NCI-H1092 (cell line): Measurements from ENCODE around the gene CAPSL.
"Not testable (repeated sequence)": the region's sequence is repeated elsewhere in the genome, so short reads cannot be mapped to it uniquely, and the experiment has no call there.

Source experiments
- DNase-seq: peaks from one replicate; lab custom pipeline; 2025; lab: John Stamatoyannopoulos, UW

The CAPSL gene

DNA sequence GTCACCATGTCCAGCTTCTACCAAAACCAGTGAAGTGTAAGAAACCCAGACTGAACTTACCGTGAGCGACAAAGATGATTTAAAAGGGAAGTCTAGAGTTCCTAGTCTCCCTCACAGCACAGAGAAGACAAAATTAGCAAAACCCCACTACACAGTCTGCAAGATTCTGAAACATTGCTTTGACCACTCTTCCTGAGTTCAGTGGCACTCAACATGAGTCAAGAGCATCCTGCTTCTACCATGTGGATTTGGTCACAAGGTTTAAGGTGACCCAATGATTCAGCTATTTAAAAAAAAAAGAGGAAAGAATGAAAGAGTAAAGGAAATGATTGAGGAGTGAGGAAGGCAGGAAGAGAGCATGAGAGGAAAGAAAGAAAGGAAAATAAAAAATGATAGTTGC is 62.0 kb downstream of the CAPSL start:
- DNase-seq: no peak

DNA sequence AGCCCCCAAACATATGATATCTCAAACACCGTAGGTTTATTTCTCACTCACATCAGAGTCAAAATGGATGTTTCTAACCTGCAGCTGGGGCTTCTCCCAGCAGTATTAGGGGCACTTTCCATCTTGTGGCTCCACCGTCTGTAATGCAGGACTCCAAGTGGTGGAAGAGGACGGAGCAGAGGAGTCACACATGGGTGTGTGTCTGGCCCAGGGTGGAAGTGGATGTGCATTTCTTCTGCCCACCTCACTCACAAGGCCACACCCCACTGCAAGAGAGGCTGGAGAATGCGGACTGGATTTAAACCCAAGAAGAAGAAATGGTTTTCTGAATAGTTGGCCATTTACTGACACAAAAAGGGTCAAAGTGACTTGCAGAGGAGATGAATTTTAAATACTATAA is 67.8 kb downstream of the CAPSL start:
- DNase-seq: no peak

DNA sequence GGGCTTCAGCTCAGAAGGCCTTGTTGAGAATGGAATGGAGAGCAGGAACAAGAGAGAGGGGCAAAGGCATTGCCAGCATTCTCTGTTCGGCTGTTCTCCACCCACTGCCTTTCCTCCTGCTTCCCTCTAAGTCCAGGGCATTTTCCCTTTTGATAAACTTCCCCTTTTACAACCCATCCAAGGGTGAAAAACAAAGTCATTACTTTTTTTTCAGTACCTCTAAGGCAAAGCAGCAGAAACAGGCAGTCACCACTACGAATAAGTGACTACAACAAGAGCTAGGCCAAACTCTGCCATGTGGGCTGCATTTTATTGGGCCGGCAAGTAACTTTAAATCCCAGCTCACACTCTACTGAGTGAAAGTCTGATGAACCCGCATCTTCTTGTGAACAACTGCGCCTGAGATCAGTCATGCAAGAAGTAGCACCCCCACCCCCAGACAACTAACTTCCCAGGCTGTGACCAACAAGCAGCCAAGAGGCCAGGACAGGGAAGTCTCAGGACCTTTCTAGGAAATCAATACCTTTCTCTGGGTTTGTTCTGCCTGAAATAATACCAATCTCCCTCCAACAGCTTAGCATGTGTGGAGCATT is 68.6 kb downstream of the CAPSL start:
- DNase-seq: no peak

DNA sequence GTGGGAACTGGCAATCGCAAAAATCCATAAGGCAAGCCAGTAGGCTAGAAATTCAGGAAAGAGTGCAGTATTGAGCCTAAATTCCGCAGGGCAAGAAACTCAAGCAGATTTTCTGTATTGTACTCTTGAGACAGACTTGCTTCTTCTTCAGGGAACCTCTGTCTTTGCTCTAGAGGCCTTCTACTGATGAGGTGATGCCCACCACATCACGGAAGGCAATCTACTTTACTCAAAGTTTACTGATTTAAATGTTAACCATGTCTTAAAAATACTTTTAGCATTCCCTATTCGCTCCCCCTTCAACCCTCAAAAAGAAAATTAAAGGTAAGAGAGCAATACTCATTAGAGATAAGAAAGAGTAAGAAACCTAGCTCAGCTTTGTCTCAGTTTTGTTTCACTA is 70.4 kb downstream of the CAPSL start:
- no peak for DNase-seq

DNA sequence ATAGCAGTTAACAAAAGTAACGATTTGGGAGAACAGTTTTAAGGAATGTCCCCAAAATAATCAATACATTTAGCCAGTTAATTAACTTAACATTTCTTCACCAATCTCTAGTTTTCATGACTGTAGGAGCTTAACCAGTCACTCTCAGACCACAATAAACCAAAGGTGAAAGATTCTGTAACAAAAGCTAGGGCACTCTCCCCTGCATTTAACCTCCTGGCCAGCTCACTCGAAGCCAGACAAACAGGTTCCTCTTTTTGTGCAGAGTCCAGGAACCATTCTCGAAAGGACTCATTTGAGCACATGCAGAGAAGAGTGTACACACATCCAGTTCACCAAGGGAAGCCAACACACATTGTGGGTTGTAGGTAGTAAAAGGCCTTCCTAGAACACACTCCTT is 75.3 kb downstream of the CAPSL start:
- DNase-seq: no peak

DNA sequence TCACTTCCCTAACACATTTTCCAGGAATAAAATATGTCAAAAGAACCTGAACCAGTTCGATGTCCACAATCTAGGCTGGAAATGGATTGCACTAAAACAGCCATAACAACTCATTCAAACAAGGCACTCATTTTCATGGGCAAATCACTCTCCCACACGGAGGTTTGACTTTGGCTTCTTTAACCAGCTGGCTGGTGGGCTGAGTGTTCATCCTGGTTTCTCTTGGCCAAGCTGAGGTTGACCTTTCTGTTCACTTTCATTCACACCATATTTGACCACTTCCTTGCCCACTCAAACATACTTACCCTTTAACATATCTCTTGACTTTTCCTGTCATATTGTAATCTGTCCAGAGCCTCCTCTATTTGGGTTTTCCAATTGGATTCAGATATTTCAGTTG is 76.3 kb downstream of the CAPSL start:
- no peak for DNase-seq

DNA sequence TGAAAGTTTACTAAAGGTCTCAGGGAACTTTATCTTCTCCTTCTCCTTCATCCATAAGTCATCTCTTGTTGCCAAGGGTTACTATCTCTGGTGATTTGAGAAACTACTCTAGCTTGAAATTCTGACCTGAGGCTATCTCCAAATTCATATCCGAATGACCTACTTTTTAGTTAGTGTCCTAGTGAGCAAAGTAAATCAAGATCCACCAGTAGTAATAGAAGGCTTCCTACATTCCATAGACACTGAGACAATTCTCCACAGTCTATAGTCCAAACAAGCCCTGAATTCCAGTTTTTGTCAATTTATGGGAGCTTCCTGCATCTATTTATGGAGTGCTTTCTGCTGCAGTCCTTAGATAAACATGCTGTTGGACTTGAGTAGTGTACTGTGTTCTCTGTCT is 76.7 kb downstream of the CAPSL start:
- no peak for DNase-seq

DNA sequence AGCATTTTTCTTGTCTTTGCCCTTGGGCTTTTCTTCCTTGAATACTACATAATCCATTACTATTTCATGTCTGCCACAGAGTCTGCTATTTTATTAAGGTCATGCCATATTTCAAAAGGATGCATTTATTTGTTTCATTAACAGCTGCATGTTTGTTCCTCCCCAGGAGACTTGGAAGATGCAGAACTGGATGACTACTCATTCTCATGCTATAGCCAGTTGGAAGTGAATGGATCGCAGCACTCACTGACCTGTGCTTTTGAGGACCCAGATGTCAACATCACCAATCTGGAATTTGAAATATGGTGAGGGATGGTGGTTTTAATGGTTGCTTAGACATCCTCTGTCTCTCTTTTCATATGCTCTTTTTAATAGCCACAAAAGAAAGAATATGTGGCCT is 77.7 kb downstream of the CAPSL start:
- DNase-seq: no peak

DNA sequence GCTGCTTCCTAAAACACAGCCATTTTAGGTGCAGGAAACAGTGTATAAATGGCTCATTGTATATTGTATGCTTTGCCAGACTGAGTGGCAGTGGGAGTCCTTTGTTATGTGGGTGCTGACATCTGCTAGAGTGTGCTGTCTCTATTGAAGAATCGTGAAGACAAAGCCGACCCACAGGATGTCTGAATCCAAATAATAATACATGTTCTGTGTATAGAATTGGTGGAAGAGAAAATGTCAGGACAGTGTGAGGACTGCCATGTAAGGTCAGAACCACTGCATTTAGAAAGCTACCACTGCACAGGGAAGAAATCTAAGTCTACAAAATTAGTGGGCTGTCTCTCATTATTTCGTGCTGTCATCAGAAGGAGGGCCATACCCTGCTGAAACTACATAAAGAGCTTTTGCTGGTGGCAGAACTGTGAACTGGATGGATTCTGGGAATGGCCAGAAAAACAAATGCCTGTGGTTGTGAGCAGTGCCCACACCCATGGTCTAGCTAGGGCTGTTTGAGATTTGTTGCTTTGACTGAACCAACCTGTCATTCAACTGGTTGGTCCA is 79.2 kb downstream of the CAPSL start:
- DNase-seq: no peak

DNA sequence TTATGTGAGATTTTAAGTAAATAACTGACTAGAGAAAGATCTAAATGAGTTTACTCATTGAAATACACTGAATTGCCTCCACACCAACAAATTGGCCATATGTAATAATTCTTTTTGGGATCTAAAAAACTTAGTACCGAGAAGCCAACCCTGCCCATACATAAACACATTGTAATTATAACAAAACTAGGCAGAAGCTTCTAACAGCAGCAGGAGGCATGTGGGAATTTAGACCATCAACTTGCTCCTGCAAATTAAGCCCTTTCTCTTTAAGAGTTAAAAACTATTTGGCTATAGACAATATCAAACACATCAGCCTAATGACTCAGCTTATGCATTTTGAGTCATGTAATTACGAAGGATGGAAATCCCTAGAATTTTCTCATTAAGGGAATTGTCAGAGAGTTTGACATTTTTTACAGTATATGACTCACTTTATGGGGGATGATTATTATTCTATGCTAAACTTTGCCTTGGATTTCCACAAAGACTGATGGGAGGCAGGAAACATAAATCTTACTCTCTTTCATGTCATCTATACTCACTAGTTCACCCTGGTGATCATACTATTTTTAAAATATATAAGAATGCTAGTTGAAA is 80.7 kb downstream of the CAPSL start:
- no peak for DNase-seq

DNA sequence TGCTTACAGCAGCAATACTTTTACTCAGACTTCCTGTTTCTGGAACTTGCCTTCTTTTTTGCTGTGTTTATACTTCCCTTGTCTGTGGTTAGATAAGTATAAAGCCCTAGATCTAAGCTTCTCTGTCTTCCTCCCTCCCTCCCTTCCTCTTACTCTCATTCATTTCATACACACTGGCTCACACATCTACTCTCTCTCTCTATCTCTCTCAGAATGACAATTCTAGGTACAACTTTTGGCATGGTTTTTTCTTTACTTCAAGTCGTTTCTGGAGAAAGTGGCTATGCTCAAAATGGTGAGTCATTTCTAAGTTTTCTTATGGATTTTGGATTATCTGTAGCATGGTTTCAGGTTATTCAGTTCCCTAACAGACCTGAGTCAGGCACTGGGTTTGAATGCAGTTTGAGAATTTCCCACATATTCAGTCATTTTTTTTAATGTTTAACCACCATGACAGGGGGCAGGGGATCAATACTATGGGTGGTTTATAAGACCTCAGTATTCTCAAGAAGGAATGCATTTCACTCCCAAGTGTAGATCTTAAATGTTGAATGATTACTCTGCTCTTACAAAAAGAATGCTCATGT is 81.6 kb downstream of the CAPSL start, which contains the start of gene IL7R:
IL7R (plus strand) TSS at position 127 of the 587 bp plus-strand sequence; CDS start at position 214, 87 bp downstream.
- no peak for DNase-seq

DNA sequence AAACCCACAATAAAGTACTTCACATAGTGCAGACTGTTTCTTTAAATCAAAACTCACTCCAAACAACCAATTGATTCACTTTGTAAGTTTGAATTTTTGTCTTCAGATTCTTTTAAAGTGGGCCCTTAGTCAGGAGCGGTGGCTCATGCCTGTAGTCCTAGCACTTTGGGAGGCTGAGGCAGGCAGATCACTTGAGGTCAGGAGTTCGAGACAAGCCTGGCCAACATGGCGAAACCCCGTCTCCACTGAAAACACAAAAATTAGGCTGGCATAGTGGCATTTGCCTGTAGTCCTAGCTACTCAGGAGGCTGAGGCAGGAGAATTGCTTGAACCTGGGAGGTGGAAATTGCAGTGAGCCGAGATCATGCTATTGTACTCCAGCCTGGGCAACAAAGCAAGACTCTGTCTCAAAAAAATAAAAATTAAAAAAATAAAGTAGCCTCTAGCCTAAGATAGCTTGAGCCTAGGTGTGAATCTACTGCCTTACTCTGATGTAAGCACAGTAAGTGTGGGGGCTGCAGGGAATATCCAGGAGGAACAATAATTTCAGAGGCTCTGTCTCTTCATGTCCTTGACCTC is 82.1 kb downstream of the CAPSL start:
- DNase-seq: not testable (repeated sequence)

DNA sequence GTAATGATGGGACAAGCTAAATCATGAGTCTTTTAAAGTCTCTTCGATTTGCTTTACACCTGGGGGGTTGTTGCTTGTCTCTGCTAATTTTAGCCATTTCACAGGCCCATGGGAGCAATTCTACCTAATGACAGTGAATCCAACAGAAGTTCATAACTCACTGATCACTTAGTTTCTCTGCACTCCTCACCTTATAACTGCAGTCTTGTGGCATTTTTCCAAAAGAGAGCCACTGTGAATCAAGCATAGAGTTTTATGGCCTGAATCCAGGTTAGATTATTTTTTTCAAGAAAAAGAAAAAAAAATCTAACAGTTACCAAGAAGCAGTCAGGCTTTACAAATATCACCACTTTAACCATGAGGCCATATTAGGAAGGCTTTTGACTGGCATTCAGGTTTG is 83.2 kb downstream of the CAPSL start:
- DNase-seq: no peak
